CD14-positive monocyte (primary cell): ENCODE results near the gene TCHH. TPM values are rescaled to one million over a fixed set of nuclear protein-coding genes. Genes with fewer than 3 reads are reported as not detected.
"Not testable (repeated sequence)": the region's sequence is repeated elsewhere in the genome, so short reads cannot be mapped to it uniquely, and the experiment has no call there.

Source experiments
- DNase-seq, 3 donors: peaks; one replicate each; pipeline ENCODE4 v3.0.0-alpha.2; 2011 to 2022
- H2AFZ ChIP-seq: 2 replicates; pipeline ENCODE4 v1.6.0; 2012; ENCODE audit warnings: mild to moderate bottlenecking, low read depth, low read length, inconsistent platforms; ENCODE audit not compliant: insufficient read depth, poor library complexity, severe bottlenecking
- H3K27ac ChIP-seq, 2 donors: 1 replicate in 1 of 2; 2 replicates in 1 of 2; pipeline ENCODE4 v1.5.1; 2012 to 2013; ENCODE audit warnings: low read length in 2 of 2, control low read depth in 1 of 2, inconsistent platforms in 1 of 2, low read depth in 1 of 2, mild to moderate bottlenecking in 1 of 2
- H3K27me3 ChIP-seq, 2 donors: one replicate each; pipeline versions ENCODE4 v1.6.0 to v1.6.1; 2011 to 2013; ENCODE audit warnings: low read length in 2 of 2; ENCODE audit not compliant: control insufficient read depth in 2 of 2, insufficient read depth in 2 of 2
- H3K36me3 ChIP-seq, 2 donors: replicated peaks in 1 of 2; 1 replicate in 1 of 2; 2 replicates in 1 of 2; pipeline versions ENCODE4 v1.5.1 to v1.6.1; 2012 to 2013; ENCODE audit warnings: low read length in 2 of 2, control low read depth in 1 of 2, inconsistent platforms in 1 of 2, mild to moderate bottlenecking in 1 of 2; ENCODE audit not compliant: insufficient read depth in 2 of 2, control insufficient read depth in 1 of 2
- H3K4me1 ChIP-seq, 2 donors: 1 replicate in 1 of 2; 2 replicates in 1 of 2; pipeline versions ENCODE4 v1.5.1 to v1.6.1; 2012 to 2013; ENCODE audit warnings: low read length in 2 of 2, control low read depth in 1 of 2, inconsistent platforms in 1 of 2, mild to moderate bottlenecking in 1 of 2, moderate library complexity in 1 of 2; ENCODE audit not compliant: insufficient read depth in 2 of 2, control insufficient read depth in 1 of 2
- H3K4me2 ChIP-seq: replicated peaks from 2 replicates; pipeline ENCODE3; 2012; ENCODE audit warnings: low read length, moderate library complexity, mild to moderate bottlenecking; ENCODE audit not compliant: poor library complexity, severe bottlenecking; ENCODE audit errors: extremely low read depth
- H3K4me3 ChIP-seq, 3 experiments: fragments of 200-600 bp in 1 of 3; sonication (generic) in 1 of 3; replicated peaks in 1 of 3; 1 replicate in 2 of 3; 2 replicates in 1 of 3; pipeline ENCODE4 v1.5.1; 2011 to 2013; ENCODE audit warnings: low read length in 3 of 3, mild to moderate bottlenecking in 3 of 3, control low read depth in 2 of 3, low read depth in 2 of 3, inconsistent platforms in 1 of 3, moderate library complexity in 1 of 3
- H3K79me2 ChIP-seq: 2 replicates; pipeline ENCODE4 v1.6.0; 2012; ENCODE audit warnings: mild to moderate bottlenecking, control low read depth, inconsistent platforms, low read length, moderate library complexity; ENCODE audit not compliant: insufficient read depth
- H3K9ac ChIP-seq: 2 replicates; pipeline ENCODE4 v1.6.0; 2017; ENCODE audit warnings: low read length, mild to moderate bottlenecking; ENCODE audit not compliant: insufficient read depth, poor library complexity, severe bottlenecking
- H3K9me3 ChIP-seq, 2 donors: replicated peaks in 1 of 2; 1 replicate in 1 of 2; 2 replicates in 1 of 2; pipeline versions ENCODE4 v1.5.1 to v1.6.1; 2012 to 2013; ENCODE audit warnings: low read length in 2 of 2, control low read depth in 1 of 2; ENCODE audit not compliant: control insufficient read depth in 1 of 2, insufficient read depth in 1 of 2
- H4K20me1 ChIP-seq: 2 replicates; pipeline ENCODE4 v1.6.0; 2012; ENCODE audit warnings: mild to moderate bottlenecking, low read length, control low read depth, moderate library complexity; ENCODE audit not compliant: insufficient read depth
- H3K27ac Mint-ChIP-seq, 7 donors: one replicate each; pipeline ENCODE4 v1.8.0; 2020; ENCODE audit warnings: mild to moderate bottlenecking in 7 of 7, mixed read lengths in 7 of 7, moderate library complexity in 6 of 7, inconsistent platforms in 2 of 7
- H3K27me3 Mint-ChIP-seq, 3 donors: one replicate each; pipeline ENCODE4 v1.8.0; 2021 to 2022; ENCODE audit warnings: low read depth in 3 of 3, mild to moderate bottlenecking in 3 of 3, mixed read lengths in 3 of 3, moderate library complexity in 3 of 3, inconsistent platforms in 1 of 3
- H3K36me3 Mint-ChIP-seq, 2 donors: one replicate each; pipeline ENCODE4 v1.8.0; 2020; ENCODE audit warnings: mixed read lengths in 2 of 2, inconsistent platforms in 1 of 2, mild to moderate bottlenecking in 1 of 2
- H3K4me1 Mint-ChIP-seq: one replicate; pipeline ENCODE4 v1.8.0; 2020; ENCODE audit warnings: mild to moderate bottlenecking, mixed read lengths
- H3K4me3 Mint-ChIP-seq, 2 donors: one replicate each; pipeline ENCODE4 v1.8.0; 2020; ENCODE audit warnings: mild to moderate bottlenecking in 2 of 2, mixed read lengths in 2 of 2, moderate library complexity in 1 of 2
- H3K9me3 Mint-ChIP-seq, 7 donors: one replicate each; pipeline ENCODE4 v1.8.0; 2020 to 2022; ENCODE audit warnings: mixed read lengths in 7 of 7, mild to moderate bottlenecking in 6 of 7, moderate library complexity in 6 of 7, inconsistent platforms in 2 of 7
- WGBS: methylation state at CpG from one replicate; pipeline ENCODE4 v1.1.5; 2013; ENCODE audit warnings: missing lambda C conversion rate; ENCODE audit not compliant: insufficient coverage; 5-methylcytosine and 5-hydroxymethylcytosine counted together
- intact Hi-C, 2 donors: fragments of 100-400 bp; cut with micrococcal nuclease; formaldehyde crosslinking; loops; one replicate each; pipeline versions ENCODE4 v1.15.0 to v1.15.1; 2023
- polyA plus RNA-seq, 3 donors: library from polyadenylated mRNA; depleted of rRNA in 1 of 3; unstranded in 2 of 3; stranded (reverse) in 1 of 3; fragments of 300-500 nt in 2 of 3; fragments of >200 nt in 1 of 3; fragmentation: Illumina TruSeq in 2 of 3; gene quantifications; 1 replicate in 2 of 3; 2 replicates in 1 of 3; pipeline ENCODE4 v1.2.3, GENCODE V29; 2012 to 2021
- TF ChIP-seq, protein P1 (sequence below): fragments of 200-600 bp; IDR thresholded peaks from one replicate; pipeline ENCODE4 v1.8.0; 2022; ENCODE audit warnings: antibody characterized with exemption, mild to moderate bottlenecking

TCHH gene
- polyA plus RNA-seq, 3 donors = not detected

DNA sequence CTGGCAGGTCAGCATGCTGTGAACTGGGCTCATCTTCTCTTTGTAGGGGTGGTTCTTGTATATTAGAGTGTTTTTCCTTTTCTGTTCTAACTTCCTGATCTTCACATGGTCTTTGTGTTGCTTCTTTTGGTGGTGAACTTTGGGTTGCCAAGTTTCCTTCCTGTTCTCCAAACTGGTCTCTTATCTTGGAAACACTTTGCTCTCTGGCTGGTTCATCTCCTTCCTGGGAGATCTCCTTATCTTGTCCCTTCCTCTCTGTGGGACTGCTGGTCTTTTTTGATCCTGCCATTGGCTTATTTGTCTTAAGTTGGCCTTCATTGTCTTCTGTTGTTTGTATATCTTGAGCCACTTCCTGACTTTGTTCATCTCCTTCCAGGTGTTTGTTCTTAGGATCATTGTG lies 28.5 kb downstream of the TCHH start:
- Mint-ChIP-seq H3K9me3 (peaks cover 0 to 1% (median 0%) of the 10 kb centered on the region in 7 donors), H3K27ac (no peak overlapping the region), H3K4me3 (no peak overlapping the region), H3K36me3 (no peaks in the 10 kb centered on the region), H3K4me1 (no peaks in the 10 kb centered on the region), H3K27me3 (peaks cover 2 to 18% (median 7%) of the 10 kb centered on the region in 3 donors)
- Histone ChIP-seq H3K9me3 (no peaks in the 10 kb centered on the region), H3K4me2 (no peak overlapping the region), H3K4me1 (no peaks in the 10 kb centered on the region), H4K20me1 (no peaks in the 10 kb centered on the region), H3K27me3 (peaks cover 7 to 12% of the 10 kb centered on the region in 2 donors), H3K36me3 (no peaks in the 10 kb centered on the region), H2AFZ (no peak overlapping the region), H3K4me3 (no peak overlapping the region), H3K79me2 (no peaks in the 10 kb centered on the region), H3K9ac (no peak overlapping the region), H3K27ac (no peak overlapping the region)
- TF ChIP-seq, protein P1, sequence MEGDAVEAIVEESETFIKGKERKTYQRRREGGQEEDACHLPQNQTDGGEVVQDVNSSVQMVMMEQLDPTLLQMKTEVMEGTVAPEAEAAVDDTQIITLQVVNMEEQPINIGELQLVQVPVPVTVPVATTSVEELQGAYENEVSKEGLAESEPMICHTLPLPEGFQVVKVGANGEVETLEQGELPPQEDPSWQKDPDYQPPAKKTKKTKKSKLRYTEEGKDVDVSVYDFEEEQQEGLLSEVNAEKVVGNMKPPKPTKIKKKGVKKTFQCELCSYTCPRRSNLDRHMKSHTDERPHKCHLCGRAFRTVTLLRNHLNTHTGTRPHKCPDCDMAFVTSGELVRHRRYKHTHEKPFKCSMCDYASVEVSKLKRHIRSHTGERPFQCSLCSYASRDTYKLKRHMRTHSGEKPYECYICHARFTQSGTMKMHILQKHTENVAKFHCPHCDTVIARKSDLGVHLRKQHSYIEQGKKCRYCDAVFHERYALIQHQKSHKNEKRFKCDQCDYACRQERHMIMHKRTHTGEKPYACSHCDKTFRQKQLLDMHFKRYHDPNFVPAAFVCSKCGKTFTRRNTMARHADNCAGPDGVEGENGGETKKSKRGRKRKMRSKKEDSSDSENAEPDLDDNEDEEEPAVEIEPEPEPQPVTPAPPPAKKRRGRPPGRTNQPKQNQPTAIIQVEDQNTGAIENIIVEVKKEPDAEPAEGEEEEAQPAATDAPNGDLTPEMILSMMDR = no peak
- DNase-seq = no peak
- intact Hi-C loops = no loop called here

DNA sequence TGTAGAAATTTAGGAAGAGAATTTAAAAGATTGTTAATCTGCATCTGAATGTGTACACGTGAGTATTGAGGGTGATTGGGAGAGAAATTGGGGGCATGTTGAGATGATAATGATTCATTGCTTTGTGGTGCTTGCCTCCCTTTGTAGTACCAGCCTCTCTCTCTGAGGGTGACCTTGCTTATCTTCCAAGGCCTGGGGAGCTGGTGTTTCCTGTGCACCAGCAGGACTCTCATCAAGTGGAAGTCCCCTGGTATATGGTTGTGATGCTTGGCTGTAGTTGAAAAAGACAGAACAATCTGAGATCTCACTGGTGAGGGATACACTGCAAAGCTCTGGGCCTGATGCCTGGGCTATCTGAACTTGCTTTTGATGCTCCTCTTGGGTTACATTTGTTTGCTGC lies 30.4 kb downstream of the TCHH start:
- H3K27ac Mint-ChIP-seq = no peak overlapping the region
- no peak overlapping the region for H3K4me3 ChIP-seq

DNA sequence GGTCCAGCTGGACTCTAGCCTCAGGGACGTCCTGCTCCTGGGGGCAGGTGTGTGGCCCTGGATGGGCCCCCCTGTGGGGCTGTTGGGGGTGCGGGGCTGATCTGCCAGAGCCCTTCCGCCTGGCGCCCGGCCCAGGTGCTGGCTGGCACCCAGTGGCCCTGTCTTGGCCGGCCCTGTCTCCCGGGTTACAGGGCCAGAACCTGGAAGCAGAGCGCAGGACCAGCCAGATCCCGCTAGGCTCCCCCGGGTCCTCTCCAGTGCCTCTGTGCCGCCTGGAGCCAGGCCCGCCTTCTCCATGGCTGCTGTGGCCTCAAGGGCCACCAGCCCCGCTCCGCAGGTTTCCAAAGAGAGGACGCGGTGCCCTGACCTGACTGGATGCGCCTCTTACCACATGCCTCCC lies 34.2 kb downstream of the TCHH start:
- H3K27ac ChIP-seq, H3K4me2 ChIP-seq, H3K36me3 Mint-ChIP-seq, H3K9ac ChIP-seq, H3K79me2 ChIP-seq, DNase-seq, H3K36me3 ChIP-seq, H4K20me1 ChIP-seq, H2AFZ ChIP-seq, H3K4me1 ChIP-seq, H3K9me3 Mint-ChIP-seq, H3K4me1 Mint-ChIP-seq, H3K9me3 ChIP-seq, H3K4me3 ChIP-seq, H3K27me3 ChIP-seq, intact Hi-C loops, H3K4me3 Mint-ChIP-seq, H3K27ac Mint-ChIP-seq: not testable (repeated sequence)
- WGBS = 95% methylated on average over 11 of the region's 17 CpGs
- H3K27me3 Mint-ChIP-seq = peaks cover 2 to 19% (median 3%) of the 10 kb centered on the region in 3 donors

More for the DNA sequence above, 30.4 kb downstream of the TCHH start:
- Histone ChIP-seq H3K9ac (no peak overlapping the region), H3K36me3 (no peaks in the 10 kb centered on the region), H3K4me1 (no peaks in the 10 kb centered on the region), H2AFZ (no peak overlapping the region), H3K79me2 (no peaks in the 10 kb centered on the region), H4K20me1 (no peaks in the 10 kb centered on the region), H3K4me2 (no peak overlapping the region), H3K27ac (no peak overlapping the region), H3K27me3 (peaks cover 5 to 12% of the 10 kb centered on the region in 2 donors), H3K9me3 (no peaks in the 10 kb centered on the region)
- H3K9me3 Mint-ChIP-seq = peaks cover 0 to 4% (median 0%) of the 10 kb centered on the region in 7 donors
- no peaks in the 10 kb centered on the region for H3K4me1 Mint-ChIP-seq
- H3K4me3 Mint-ChIP-seq = no peak overlapping the region
- TF ChIP-seq, protein P1 = no peak
- intact Hi-C loops = no loop called here
- peaks cover 2 to 11% (median 2%) of the 10 kb centered on the region in 3 donors for H3K27me3 Mint-ChIP-seq
- DNase-seq = no peak
- H3K36me3 Mint-ChIP-seq = no peaks in the 10 kb centered on the region
- WGBS = 57% methylated on average over 1 of the region's 1 CpG
